GM18951 (cell line): ENCODE data around the gene M1AP.
"Not testable (repeated sequence)": the region's sequence is repeated elsewhere in the genome, so short reads cannot be mapped to it uniquely, and the experiment has no call there.

ENCODE experiments used
- POLR2A ChIP-seq: IDR thresholded peaks from 4 replicates; pipeline ENCODE4 v1.6.1; 2011; ENCODE audit warnings: mild to moderate bottlenecking; ENCODE audit not compliant: insufficient read length, insufficient read depth; ENCODE audit errors: extremely low read depth
- in situ Hi-C: fragments of 300-500 bp; cut with MboI; formaldehyde crosslinking; loops from one replicate; pipeline ENCODE4 v1.12.0; 2022; ENCODE audit warnings: low sequenced_read_pairs, mixed read lengths, inconsistent platforms; ENCODE audit not compliant: unreplicated experiment

Gene M1AP

DNA sequence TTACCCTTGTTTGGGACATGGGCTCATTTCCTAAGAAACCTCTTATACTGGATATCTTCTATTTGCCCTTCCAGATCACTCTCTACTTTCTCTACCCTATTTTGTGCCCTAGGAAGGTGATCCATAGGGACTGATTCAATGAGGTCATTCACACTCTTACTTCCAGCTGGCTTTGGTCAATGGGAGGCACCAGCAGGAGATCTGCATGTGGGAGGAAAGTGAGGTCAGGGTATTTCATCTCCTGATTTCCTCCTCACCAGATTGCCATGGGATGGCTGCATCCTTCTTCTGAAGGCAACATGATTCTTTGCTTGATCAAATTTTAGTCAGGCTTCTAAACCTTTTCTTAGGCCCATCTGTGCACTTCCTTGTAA lies 15.2 kb downstream of the M1AP start:
- in situ Hi-C loops = no loop called here
- TF ChIP-seq POLR2A = no peak

DNA sequence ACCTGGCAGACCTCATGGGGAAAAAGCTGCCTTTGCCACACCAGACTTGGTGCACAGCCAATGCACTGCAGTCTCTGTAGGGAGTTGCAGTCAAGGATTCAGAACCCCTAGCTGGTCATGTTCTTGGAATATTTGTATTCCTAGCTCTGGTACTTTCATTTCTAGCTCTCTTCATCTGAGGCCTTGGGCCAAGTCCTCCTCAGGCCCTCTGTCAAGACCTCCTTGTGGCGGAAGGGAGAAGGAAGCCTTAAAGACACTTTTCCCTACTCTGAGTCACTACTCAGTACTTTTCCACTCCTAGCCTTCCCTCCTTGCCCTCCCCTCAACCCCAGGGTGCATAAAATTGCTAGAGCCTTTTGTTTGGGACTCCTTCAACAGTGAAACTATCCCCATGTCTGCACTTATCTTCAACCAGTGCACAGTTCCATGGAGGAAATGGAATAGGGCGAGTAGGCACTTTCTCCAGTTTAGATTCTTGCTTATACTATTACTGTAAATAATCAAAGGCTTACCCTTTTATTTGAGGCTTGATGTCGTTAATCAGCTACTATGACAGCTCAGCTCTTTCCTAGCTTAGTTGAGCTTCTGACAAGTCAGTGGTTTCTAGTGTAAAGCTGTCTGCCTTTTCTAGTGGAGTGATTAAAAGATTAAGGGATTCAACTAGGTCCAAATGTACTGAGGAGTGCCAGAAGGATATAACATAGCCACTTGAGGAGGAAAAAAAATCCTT lies 15.8 kb downstream of the M1AP start:
- no peak for TF ChIP-seq POLR2A
- in situ Hi-C loops = no loop called here

DNA sequence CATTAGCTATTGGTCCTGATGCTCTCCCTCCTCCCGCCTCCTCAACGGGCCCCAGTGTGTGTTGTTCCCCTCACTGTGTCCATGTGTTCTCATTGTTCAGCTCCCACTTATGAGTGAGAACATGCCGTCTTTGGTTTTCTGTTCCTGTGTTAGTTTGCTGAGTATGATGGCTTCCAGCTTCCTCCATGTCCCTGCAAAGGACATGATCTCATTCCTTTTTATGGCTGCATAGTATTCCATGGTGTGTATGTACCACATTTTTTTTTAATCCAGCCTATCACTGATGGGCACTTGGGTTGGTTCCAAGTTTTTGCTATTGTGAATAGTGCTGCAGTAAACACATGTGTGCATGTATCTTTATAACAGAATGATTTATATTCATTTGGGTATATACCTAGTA lies 17.7 kb downstream of the M1AP start:
- in situ Hi-C loops = not testable (repeated sequence)

DNA sequence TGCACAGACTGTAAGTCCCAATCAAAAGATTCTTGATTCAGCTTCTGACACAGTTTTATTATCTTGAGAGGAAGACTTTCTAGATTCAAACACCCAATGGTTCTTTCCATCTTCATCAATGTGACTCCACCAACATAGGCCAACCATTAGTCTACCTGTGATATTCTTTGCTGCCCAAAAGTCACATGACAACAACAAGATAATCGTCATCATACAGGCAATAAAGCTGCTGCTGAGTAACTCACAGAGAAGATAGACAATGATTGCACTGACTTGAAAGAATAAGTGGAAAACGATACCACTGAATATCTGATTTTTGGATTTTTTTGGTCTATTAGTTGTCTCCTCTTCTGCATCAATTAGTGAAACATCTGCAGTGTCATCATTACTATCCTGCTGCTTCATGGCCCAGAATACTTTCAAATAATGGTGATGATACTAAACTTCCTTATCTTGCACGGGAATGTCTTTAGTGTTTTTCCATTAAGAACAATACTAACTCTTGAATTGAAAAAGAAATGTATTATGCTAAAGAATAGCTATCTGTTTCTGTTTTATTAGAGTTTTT lies 19.5 kb downstream of the M1AP start:
- in situ Hi-C loops = no loop called here
- no peak for TF ChIP-seq POLR2A

DNA sequence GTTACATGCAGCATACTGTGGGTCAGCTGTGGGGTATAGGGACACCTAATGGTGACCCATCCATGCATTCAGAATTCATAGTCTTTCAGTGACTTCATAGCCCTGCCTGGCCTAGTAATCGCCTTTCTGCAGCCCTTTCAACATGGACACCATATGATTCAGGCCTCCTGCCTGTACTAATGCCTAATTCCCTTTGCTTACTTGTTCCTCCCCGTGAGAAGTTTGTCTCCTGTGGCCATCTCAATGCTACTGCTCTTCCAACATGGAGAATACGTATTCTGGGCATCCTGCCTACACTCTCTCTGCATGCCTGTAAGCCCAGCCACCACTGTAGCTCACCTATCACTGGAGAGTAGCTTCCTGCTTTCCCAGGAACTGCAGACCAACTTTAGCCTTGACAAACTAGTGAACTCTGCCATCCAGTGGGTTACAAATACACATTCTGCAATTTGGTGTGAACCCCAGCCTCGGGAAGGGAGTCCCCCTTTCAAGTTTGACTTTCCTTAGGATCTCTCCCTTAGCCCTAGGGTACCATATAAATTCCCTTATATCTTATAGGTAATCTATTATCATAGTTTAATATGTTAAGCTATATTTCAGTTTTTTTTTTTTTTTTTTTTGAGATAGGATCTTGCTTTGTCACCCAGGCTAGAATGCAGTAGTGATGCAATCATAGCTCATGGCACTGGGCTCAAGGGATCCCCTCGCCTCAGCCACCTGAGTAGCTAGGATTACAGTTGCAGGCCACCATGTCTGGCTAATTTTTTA lies 22.3 kb downstream of the M1AP start:
- no peak for TF ChIP-seq POLR2A
- in situ Hi-C loops = no loop called here

DNA sequence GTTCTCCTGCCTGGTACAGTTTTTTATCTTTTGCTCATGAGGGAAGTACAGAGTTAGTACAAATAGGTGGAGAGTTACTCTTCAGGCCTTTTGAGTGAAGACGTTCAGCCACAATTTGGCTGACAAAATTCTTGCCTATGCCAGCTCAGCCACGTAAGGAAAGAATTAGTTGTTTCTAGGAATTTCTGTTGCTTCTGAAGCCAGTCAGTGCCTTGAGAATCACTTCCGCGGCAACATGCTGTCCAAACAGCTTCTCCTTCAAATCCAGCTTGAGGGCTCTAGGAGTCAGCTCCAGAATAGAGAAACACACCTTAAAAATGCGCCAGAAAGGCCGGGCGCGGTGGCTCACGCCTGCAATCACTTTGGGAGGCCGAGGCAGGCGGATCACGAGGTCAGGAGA lies 27.5 kb downstream of the M1AP start:
- in situ Hi-C loops = no loop called here
- no peak for TF ChIP-seq POLR2A

DNA sequence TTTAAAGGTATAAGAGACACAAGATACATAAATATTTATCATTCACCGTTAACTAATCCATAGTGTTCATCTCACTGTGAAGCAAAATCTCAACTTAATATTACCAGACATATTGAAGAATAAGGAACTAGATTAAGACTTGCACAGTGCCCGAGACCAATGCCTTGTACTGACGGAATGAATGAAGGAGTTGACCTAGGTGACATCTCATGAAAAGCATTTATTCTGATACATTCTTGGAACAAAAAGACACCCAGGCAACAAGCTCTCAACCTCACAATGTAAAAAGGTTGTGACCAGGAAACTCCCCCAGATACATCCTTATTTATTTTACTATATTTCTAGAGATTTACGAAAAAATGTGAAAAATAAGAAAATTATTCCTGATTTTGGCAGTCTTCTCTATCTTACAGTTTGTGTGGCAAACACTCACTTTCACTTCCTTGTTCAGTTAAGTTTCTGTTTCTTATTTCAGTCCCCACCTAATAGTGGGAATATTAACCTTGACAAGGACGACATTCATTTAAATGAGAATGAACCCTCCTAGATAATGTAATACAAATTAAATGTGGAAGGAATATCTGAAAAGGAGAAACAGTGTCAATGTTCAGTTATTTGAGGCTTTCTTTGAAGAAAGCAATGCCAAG lies 28.4 kb downstream of the M1AP start:
- in situ Hi-C loops = no loop called here
- TF ChIP-seq POLR2A = no peak

DNA sequence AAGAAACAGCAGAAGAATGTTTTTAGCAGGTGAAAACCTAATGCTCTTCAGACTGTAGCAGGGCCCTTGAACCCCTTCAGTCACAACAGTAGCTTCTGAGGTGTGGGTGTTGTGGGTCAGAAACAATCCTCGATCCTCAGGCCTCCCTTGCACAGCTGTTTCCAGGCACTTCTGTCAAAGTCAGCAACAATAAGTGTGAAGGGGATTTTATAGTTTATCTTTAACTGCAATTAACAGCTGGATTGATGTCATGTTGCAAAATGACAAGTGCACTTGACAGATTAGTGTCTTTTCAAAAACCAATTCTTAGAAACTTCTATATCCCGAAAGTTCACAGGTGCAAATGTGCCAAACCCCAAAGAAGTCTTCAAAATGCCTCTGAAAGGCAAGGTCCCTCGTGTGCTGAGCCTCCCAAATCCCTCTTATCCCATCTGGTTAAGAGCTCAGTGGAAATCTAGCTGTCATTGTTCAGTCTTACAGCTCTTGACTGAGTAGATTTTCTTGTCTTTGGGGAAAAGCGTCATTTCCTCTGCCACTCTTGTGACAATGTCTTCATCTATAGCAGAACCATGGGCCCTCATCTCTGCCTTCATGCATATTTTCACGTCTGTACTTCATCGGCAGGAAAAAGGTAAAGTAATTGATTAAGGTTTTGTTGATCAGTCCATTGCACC lies 29.6 kb downstream of the M1AP start:
- in situ Hi-C loops = no loop called here
- TF ChIP-seq POLR2A = no peak

DNA sequence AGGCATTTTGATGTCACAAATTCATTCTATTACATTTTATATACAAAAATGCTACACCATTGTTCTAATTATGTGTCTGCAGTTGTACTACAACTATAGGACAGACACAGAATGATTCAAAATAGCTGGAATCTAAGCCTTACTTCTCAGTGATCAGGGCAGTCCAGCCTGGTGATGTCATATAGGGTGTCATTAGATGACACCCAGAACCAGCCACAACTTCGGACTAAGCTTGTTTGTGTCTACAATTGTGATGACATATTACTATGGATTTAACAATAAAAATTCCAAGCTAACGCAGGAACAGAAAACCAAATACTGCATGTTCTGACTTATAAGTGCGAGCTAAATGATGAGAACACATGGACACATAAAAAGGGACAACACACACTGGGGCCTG lies 31.0 kb downstream of the M1AP start:
- in situ Hi-C loops = no loop called here
- TF ChIP-seq POLR2A = no peak

DNA sequence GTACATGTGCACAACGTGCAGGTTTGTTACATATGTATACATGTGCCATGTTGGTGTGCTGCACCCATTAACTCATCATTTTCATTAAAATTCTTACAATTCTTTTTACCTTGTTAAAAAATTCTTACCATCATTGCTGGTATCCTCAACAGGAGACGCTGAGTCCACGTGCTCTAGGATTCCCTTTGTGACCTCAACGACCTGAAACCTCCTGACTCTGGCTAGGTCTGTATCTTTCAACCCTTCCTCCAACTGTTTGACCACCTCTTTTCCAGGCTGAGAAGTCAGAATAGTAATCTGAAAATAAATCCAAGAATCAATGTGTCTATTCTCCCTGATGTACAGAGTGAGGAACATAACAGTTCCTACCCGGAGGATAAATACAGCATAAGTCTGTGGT lies 41.2 kb downstream of the M1AP start:
- in situ Hi-C loops = no loop called here
- no peak for TF ChIP-seq POLR2A

DNA sequence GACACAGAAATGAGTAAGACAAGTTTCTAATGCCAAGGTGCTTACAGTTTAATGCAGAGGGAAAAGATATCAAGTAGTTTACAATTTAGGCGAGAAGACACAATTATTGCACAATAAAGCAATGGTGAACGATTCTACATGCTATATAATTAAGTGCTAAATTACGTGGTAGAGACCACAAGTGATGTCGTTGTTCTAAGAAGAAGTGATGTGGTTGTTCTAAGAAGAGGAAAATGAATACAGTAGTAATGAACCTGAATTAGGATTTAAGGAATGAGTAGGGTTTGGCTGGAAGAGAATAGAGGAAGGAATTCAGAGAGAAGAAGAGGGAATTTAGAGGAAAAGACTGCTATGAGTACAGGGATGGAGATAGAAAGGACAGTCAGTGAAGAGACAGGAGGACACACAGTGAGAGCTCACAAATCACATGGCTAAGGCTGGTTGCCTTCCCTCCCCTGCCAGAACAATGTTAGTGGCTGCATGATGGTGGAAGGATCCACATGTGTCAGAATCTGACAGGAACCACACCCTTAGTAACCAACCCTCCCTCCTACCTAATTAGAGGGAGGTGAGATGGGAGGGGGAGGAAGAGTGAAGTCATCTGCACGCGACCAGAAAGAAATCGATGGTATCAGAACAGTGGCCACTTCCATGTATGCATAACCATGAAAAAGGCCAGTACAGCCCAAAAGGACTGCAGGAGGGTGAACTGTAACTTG lies 44.7 kb downstream of the M1AP start:
- no peak for TF ChIP-seq POLR2A
- in situ Hi-C loops = no loop called here

DNA sequence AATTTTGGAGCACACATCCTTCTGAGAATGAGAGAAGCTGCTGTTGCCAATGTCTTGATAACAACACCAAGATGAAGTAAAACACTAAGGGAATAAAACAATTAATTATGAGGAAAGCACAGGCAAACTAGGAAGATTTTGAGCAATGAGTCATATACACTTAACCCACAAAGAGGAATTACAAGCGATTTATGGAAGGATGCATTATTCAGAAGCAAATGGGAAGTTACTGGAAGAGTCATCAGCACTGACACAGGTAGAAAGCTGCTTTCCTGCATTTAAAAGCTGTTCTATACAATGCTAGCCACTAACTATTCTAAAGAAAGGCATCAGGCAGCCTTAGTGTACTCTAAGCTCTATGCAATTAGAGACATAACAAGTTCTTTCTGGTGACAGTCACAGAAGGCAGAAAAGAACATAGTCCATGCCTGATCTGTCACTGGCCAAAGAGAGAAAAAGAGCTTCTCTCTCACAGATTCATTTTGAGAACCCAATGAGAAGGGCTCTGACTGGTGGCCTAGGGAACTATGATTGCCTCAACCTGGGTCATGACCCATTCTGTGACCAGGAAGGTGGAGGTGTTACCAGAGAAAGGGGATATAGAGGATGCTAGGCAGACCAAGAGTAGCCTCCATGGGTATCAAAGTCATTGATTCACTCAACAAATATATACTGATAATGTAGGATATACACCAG lies 45.4 kb downstream of the M1AP start:
- in situ Hi-C loops = no loop called here
- no peak for TF ChIP-seq POLR2A
